Measurements from ENCODE around the gene CFAP97D2.
A peak's percentile ranks its signal among the peaks of the same experiment; 100 is the strongest.
"Not testable (repeated sequence)": the region's sequence is repeated elsewhere in the genome, so short reads cannot be mapped to it uniquely, and the experiment has no call there.

The CFAP97D2 gene

GRCh38 chr13:114263578-114263977, 84.5 kb downstream of the CFAP97D2 start:
- DNase-seq (ENCODE audit: low read depth), result no peak
- no peak overlapping the region for H3K4me3 ChIP-seq (replicated peaks; ENCODE audit: low read depth, low read length)
- TF ChIP-seq CTCF (IDR thresholded peaks at IDR 0.05; ENCODE audit: low read length, missing control alignments), result no peak

GRCh38 chr13:114264313-114264712, 85.3 kb downstream of the CFAP97D2 start:
- DNase-seq (ENCODE audit: low read depth); H3K4me3 ChIP-seq (replicated peaks; ENCODE audit: low read depth, low read length): not testable (repeated sequence)

GRCh38 chr13:114264886-114265611, 86.0 kb downstream of the CFAP97D2 start:
- no peak overlapping the region for H3K4me3 ChIP-seq (replicated peaks; ENCODE audit: low read depth, low read length)
- DNase-seq (ENCODE audit: low read depth), result peak; percentile 44
- TF ChIP-seq CTCF (IDR thresholded peaks at IDR 0.05; ENCODE audit: low read length, missing control alignments), result no peak

GRCh38 chr13:114266241-114266640, 87.2 kb downstream of the CFAP97D2 start:
- DNase-seq (ENCODE audit: low read depth), result no peak
- H3K4me3 ChIP-seq (replicated peaks; ENCODE audit: low read depth, low read length), result no peak overlapping the region
- TF ChIP-seq CTCF (IDR thresholded peaks at IDR 0.05; ENCODE audit: low read length, missing control alignments), result no peak

- no peak for DNase-seq (ENCODE audit: low read depth)
- H3K4me3 ChIP-seq (replicated peaks; ENCODE audit: low read depth, low read length), result no peak overlapping the region
- TF ChIP-seq CTCF (IDR thresholded peaks at IDR 0.05; ENCODE audit: low read length, missing control alignments), result no peak
These were observed 89.6 kb downstream of the CFAP97D2 start for GRCh38 chr13:114268344-114269280.

- no peak overlapping the region for H3K4me3 ChIP-seq (replicated peaks; ENCODE audit: low read depth, low read length)
- no peak for DNase-seq (ENCODE audit: low read depth)
- TF ChIP-seq CTCF (IDR thresholded peaks at IDR 0.05; ENCODE audit: low read length, missing control alignments), result no peak
These were observed 90.3 kb downstream of the CFAP97D2 start for GRCh38 chr13:114269281-114269770.
